GM12878 (cell line): Measurements from ENCODE around the gene GDAP2. TPM values are rescaled to one million over a fixed set of nuclear protein-coding genes. Genes with fewer than 3 reads are reported as not detected.

Source experiments
- ATAC-seq: fragments of 200-7000 bp; cut with Tn5 transposase; 3 replicates; pipeline ENCODE4 v1.9.1; 2020; ENCODE audit warnings: mild to moderate bottlenecking, moderate library complexity
- BruUV-seq: library from RNA; stranded (reverse); fragments of 400-500 nt; replicated peaks from 2 replicates; lab custom pipeline; 2021; lab: Mats Ljungman, UMichigan
- CTCF ChIA-PET: fragments of 300-600 bp; sonication (Branson Sonifier 250); formaldehyde crosslinking; extraction: SDS; loops from one replicate; lab custom pipeline; 2021; ENCODE audit warnings: inconsistent platforms; lab: Yijun Ruan, JAX
- POLR2A ChIA-PET: fragments of 350-600 bp; formaldehyde crosslinking; extraction: SDS; loops from one replicate; lab custom pipeline; 2021; ENCODE audit warnings: inconsistent platforms; lab: Charles Lee
- RAD21 ChIA-PET: fragments of 300-600 bp; sonication (Branson Sonifier 250); formaldehyde crosslinking; loops from one replicate; lab custom pipeline; 2023; ENCODE audit warnings: antibody characterized with exemption; ENCODE audit not compliant: unreplicated experiment; lab: Charles Lee
- SMC1A ChIA-PET: fragments of 300-600 bp; sonication (Branson Sonifier 250); formaldehyde crosslinking; loops from one replicate; lab custom pipeline; 2023; ENCODE audit not compliant: unreplicated experiment, uncharacterized antibody; lab: Charles Lee
- DNase-seq: peaks from one replicate; pipeline ENCODE4 v3.0.0-alpha.2; 2011; ENCODE audit warnings: low read depth, low spot score
- FAIRE-seq: peaks from 3 replicates; lab custom pipeline; 2011; peaks lifted over from hg19 to GRCh38; lab: Jason Lieb, UNC
- H2AFZ ChIP-seq: 2 replicates; pipeline ENCODE4 v1.6.0; 2011; ENCODE audit warnings: low read depth, low read length, control low read depth; ENCODE audit not compliant: control insufficient read depth
- H3K27ac ChIP-seq: 2 replicates; pipeline ENCODE4 v1.5.1; 2011; ENCODE audit warnings: control low read depth; ENCODE audit not compliant: control insufficient read depth, insufficient read depth
- H3K27me3 ChIP-seq, 2 experiments: replicated peaks in 1 of 2; 2 replicates each; pipeline versions ENCODE4 v1.6.0 to v1.6.1; 2011; ENCODE audit warnings: low read length in 1 of 2; ENCODE audit not compliant: control insufficient read depth in 2 of 2, insufficient read depth in 2 of 2
- H3K36me3 ChIP-seq, 2 experiments: 2 replicates each; pipeline ENCODE4 v1.5.1; 2011; ENCODE audit warnings: low read length in 1 of 2; ENCODE audit not compliant: control insufficient read depth in 2 of 2, insufficient read depth in 2 of 2
- H3K4me1 ChIP-seq: 2 replicates; pipeline ENCODE4 v1.6.1; 2011; ENCODE audit warnings: mild to moderate bottlenecking, low read length, moderate library complexity, mixed read lengths; ENCODE audit not compliant: control insufficient read depth, insufficient read depth
- H3K4me2 ChIP-seq: 2 replicates; pipeline ENCODE4 v1.6.0; 2011; ENCODE audit warnings: control low read depth; ENCODE audit not compliant: control insufficient read depth, insufficient read depth
- H3K4me3 ChIP-seq: fragments of 200-600 bp; sonication (generic); 2 replicates; pipeline ENCODE4 v1.5.1; 2016
- H3K79me2 ChIP-seq: 2 replicates; pipeline ENCODE4 v1.6.0; 2011; ENCODE audit warnings: low read length; ENCODE audit not compliant: control insufficient read depth, insufficient read depth
- H3K9ac ChIP-seq: 2 replicates; pipeline ENCODE4 v1.8.0; 2011; ENCODE audit warnings: low read length, control low read depth, mixed read lengths; ENCODE audit not compliant: control insufficient read depth, insufficient read depth
- H3K9me3 ChIP-seq: replicated peaks from 3 replicates; pipeline ENCODE4 v1.5.1; 2011; ENCODE audit warnings: mild to moderate bottlenecking, low read length; ENCODE audit not compliant: control insufficient read depth, insufficient read depth
- H4K20me1 ChIP-seq: 2 replicates; pipeline ENCODE4 v1.6.0; 2011; ENCODE audit not compliant: control insufficient read depth, insufficient read depth
- BCL11A ChIP-seq: IDR thresholded peaks from 2 replicates; pipeline ENCODE4 v1.6.1; 2011; ENCODE audit warnings: low read depth, low read length
- CHD2 ChIP-seq: IDR thresholded peaks from 2 replicates; pipeline ENCODE4 v1.6.1; 2011; ENCODE audit warnings: low read depth, low read length, improper control_type of control experiment, borderline replicate concordance
- EZH2 ChIP-seq: IDR thresholded peaks from 2 replicates; pipeline ENCODE4 v1.6.1; 2012; ENCODE audit warnings: low read depth, mild to moderate bottlenecking, control low read depth, inconsistent platforms, low read length, borderline replicate concordance; ENCODE audit not compliant: control insufficient read depth
- IRF5 ChIP-seq: fragments of 450-650 bp; IDR thresholded peaks from 2 replicates; pipeline ENCODE4 v1.6.1; 2017; ENCODE audit warnings: borderline replicate concordance
- JUNB ChIP-seq: IDR thresholded peaks from 2 replicates; pipeline ENCODE4 v1.6.1; 2016; ENCODE audit warnings: antibody characterized with exemption, mild to moderate bottlenecking
- JUND ChIP-seq: IDR thresholded peaks from 2 replicates; pipeline ENCODE4 v1.6.1; 2012; ENCODE audit warnings: low read depth, mild to moderate bottlenecking, low read length, improper control_type of control experiment, moderate library complexity
- KAT2A ChIP-seq: conservative IDR thresholded peaks from 2 replicates; pipeline ENCODE4 v1.6.1; 2011; ENCODE audit warnings: low read depth, low read length; ENCODE audit not compliant: control insufficient read depth
- LARP7 ChIP-seq: fragments of 450-650 bp; IDR thresholded peaks from 2 replicates; pipeline ENCODE4 v1.6.1; 2017; ENCODE audit warnings: mild to moderate bottlenecking
- MTA3 ChIP-seq: IDR thresholded peaks from 2 replicates; pipeline ENCODE4 v1.6.1; 2012; ENCODE audit warnings: low read length, inconsistent platforms, borderline replicate concordance
- NFYB ChIP-seq: IDR thresholded peaks from 2 replicates; pipeline ENCODE4 v1.6.1; 2011; ENCODE audit warnings: low read depth, mild to moderate bottlenecking, low read length, improper control_type of control experiment, moderate library complexity; ENCODE audit not compliant: insufficient read depth
- SIX5 ChIP-seq: IDR thresholded peaks from 2 replicates; pipeline ENCODE4 v1.6.1; 2011; ENCODE audit warnings: mild to moderate bottlenecking, low read depth, low read length, moderate library complexity; ENCODE audit not compliant: severe bottlenecking
- SKIL ChIP-seq: fragments of 450-650 bp; IDR thresholded peaks from 2 replicates; pipeline ENCODE4 v1.6.1; 2017; ENCODE audit warnings: mild to moderate bottlenecking, low read depth, inconsistent platforms; ENCODE audit not compliant: poor library complexity, severe bottlenecking
- SP1 ChIP-seq: IDR thresholded peaks from one replicate; pipeline ENCODE4 v1.6.1; 2011; ENCODE audit warnings: low read depth, low read length
- TCF12 ChIP-seq: IDR thresholded peaks from 2 replicates; pipeline ENCODE4 v1.6.1; 2011; ENCODE audit warnings: low read depth, mild to moderate bottlenecking, low read length
- ZNF622 ChIP-seq: fragments of 450-650 bp; IDR thresholded peaks from 2 replicates; pipeline ENCODE4 v1.6.1; 2017; ENCODE audit warnings: mild to moderate bottlenecking, inconsistent platforms
- in situ Hi-C: fragments of 300-500 bp; cut with MboI; formaldehyde crosslinking; loops from 9 replicates; pipeline ENCODE4 v1.14.3; 2018; ENCODE audit warnings: mixed read lengths
- intact Hi-C: fragments of 100-400 bp; cut with micrococcal nuclease; formaldehyde crosslinking; loops from one replicate; pipeline ENCODE4 v1.14.2; 2022; ENCODE audit not compliant: unreplicated experiment
- polyA plus RNA-seq, 11 experiments: library from polyadenylated mRNA; depleted of rRNA in 4 of 11; unstranded in 6 of 11; stranded (reverse) in 5 of 11; fragments of >200 nt; fragmentation: Nextera tagmentation in 4 of 11; fragmentation: Illumina TruSeq in 1 of 11; extraction: Ambion mirVana in 4 of 11; extraction: Trizol in 1 of 11; gene quantifications; 1 replicate in 1 of 11; 2 replicates in 10 of 11; pipeline versions ENCODE4 v1.2.1 to v1.2.3, GENCODE V29; 2011 to 2016; ENCODE audit warnings: inconsistent platforms in 2 of 11, missing spikeins in 2 of 11, low read depth in 1 of 11
- total RNA-seq, 4 experiments: library from RNA; depleted of rRNA in 3 of 4; stranded (reverse); fragments of >200 nt in 3 of 4; fragmentation: Illumina TruSeq in 1 of 4; extraction: Trizol in 1 of 4; gene quantifications; 2 replicates each; pipeline versions ENCODE4 v1.2.1 to v1.2.3, GENCODE V29; 2013 to 2021

GDAP2 gene
- total and polyA plus RNA-seq, 10 of the 15 experiments (the other 5 are each of a cell fraction or from before 2014, with no cell fraction given) = 2.6 to 19.2 (median 11.4) TPM

GRCh38 chr1:117919376-117919775 is 10.0 kb downstream of the GDAP2 start:
- Histone ChIP-seq H4K20me1 (no peaks in the 10 kb centered on the region), H3K4me1 (no peaks in the 10 kb centered on the region), H3K9me3 (no peaks in the 10 kb centered on the region), H3K79me2 (no peaks in the 10 kb centered on the region; the same call in 1 of the 2 replicates), H2AFZ (no peak overlapping the region), H3K4me3 (no peak overlapping the region), H3K9ac (no peak overlapping the region), H3K36me3 (no peaks in the 10 kb centered on the region; a peak in 1 of 4 replicates), H3K27ac (no peak overlapping the region), H3K4me2 (no peak overlapping the region), H3K27me3 (no peaks in the 10 kb centered on the region)
- ATAC-seq (no peak), FAIRE-seq (no peak), DNase-seq (no peak)
- TF ChIP-seq EZH2 = no peak
- TF ChIP-seq NFYB = no peak
- TF ChIP-seq LARP7 = no peak
- ChIA-PET CTCF (no interaction called here), SMC1A (interaction anchor here (1.0 kb wide), 1 partner anchor 9 kb away, joined by 5 read pairs; no protein-coding TSS in a partner anchor), RAD21 (no interaction called here), POLR2A (no interaction called here)
- no TSS peak for BruUV-seq
- intact Hi-C loops = no loop called here
- in situ Hi-C loops = no loop called here

DNA sequence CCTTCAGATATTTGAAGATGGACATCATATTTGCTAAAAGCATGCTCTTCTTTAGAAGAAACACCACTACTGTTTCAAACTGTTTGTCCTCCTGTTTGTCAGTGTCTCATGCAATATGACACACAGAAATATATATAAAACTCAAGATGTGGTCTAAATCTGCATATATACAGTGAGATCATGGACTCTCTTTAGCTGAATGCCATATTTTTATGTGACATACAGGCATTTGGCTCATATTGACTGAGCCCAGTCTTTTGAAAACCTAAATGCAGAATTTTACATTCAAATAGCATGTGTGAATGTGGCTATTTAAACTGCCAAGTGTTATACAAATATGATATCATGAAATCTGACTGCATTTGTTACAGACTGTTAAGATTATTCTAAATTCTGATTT is 18.4 kb downstream of the GDAP2 start:
- Histone ChIP-seq H3K27me3 (no peaks in the 10 kb centered on the region), H3K79me2 (no peaks in the 10 kb centered on the region), H3K4me3 (no peak overlapping the region), H3K36me3 (peaks cover 0 to 4% of the 10 kb centered on the region in 2 experiments; a peak in 2 of 4 replicates), H3K4me1 (no peaks in the 10 kb centered on the region), H3K27ac (no peak overlapping the region), H3K9me3 (no peaks in the 10 kb centered on the region), H3K4me2 (no peak overlapping the region), H3K9ac (no peak overlapping the region), H4K20me1 (no peaks in the 10 kb centered on the region), H2AFZ (no peak overlapping the region)
- POLR2A ChIA-PET = interaction anchor here (1.4 kb wide), 1 partner anchor 20 kb away, joined by 3 read pairs; no protein-coding TSS in a partner anchor
- RAD21 ChIA-PET = interaction anchor here (0.6 kb wide), 1 partner anchor 843 kb away, joined by 3 read pairs; no protein-coding TSS in a partner anchor
- CTCF ChIA-PET = interaction anchor here (0.6 to 3.1 kb wide), 2 partner anchors 15 to 262 kb away, joined by 3 to 11 read pairs; no protein-coding TSS in a partner anchor
- BruUV-seq = no TSS peak
- in situ Hi-C loops = no loop called here
- ATAC-seq (no peak), DNase-seq (no peak), FAIRE-seq (no peak)
- SMC1A ChIA-PET = no interaction called here
- intact Hi-C loops = no loop called here
- TF ChIP-seq CHD2 (no peak), KAT2A (no peak), SIX5 (no peak), SP1 (no peak), TCF12 (no peak), JUND (no peak), ZNF622 (no peak), JUNB (no peak), SKIL (no peak), IRF5 (no peak), MTA3 (no peak), BCL11A (no peak)
